Body of pancreas (tissue), 4 donors: ENCODE measurements around the gene CST4. TPM values are rescaled to one million over a fixed set of nuclear protein-coding genes. Genes with fewer than 3 reads are reported as not detected.

Experiments
- ATAC-seq: fragments of 150-250 bp; one replicate; pipeline ENCODE4 v1.9.1; 2016
- DNase-seq, 4 donors: peaks; one replicate each; pipeline ENCODE4 v3.0.0-alpha.2; 2019
- H3K27ac ChIP-seq, 4 donors: fragments of 200-600 bp; sonication (generic); 1 replicate in 3 of 4; 2 replicates in 1 of 4; pipeline versions ENCODE4 v1.5.1 to v1.6.1; 2016 to 2019; ENCODE audit warnings: mild to moderate bottlenecking in 1 of 4, mixed read lengths in 1 of 4, moderate library complexity in 1 of 4
- H3K27me3 ChIP-seq, 2 donors: fragments of 200-600 bp; sonication (generic); one replicate each; pipeline ENCODE4 v1.6.0; 2016; ENCODE audit warnings: mild to moderate bottlenecking in 1 of 2
- H3K36me3 ChIP-seq, 2 donors: fragments of 200-600 bp; sonication (generic); replicated peaks in 1 of 2; 2 replicates each; pipeline ENCODE4 v1.5.1; 2016; ENCODE audit warnings: low read depth in 2 of 2; ENCODE audit not compliant: insufficient read depth in 1 of 2
- H3K4me1 ChIP-seq: fragments of 200-600 bp; sonication (generic); one replicate; pipeline ENCODE4 v1.6.0; 2016
- H3K4me3 ChIP-seq, 2 donors: fragments of 200-600 bp; sonication (generic); 1 replicate in 1 of 2; 2 replicates in 1 of 2; pipeline ENCODE4 v1.5.1; 2016 to 2019
- H3K9me3 ChIP-seq, 3 donors: fragments of 200-600 bp; sonication (generic); 1 replicate in 2 of 3; 2 replicates in 1 of 3; pipeline ENCODE4 v1.5.1; 2016
- CTCF ChIP-seq, 7 experiments: fragments of 450-650 bp in 4 of 7; fragments of 200-600 bp in 3 of 7; sonication (generic) in 3 of 7; IDR thresholded peaks; one replicate each; pipeline ENCODE4 v1.5.1; 2016 to 2019; ENCODE audit warnings: antibody characterized with exemption in 7 of 7
- POLR2A ChIP-seq, 3 donors: fragments of 450-650 bp; IDR thresholded peaks; one replicate each; pipeline ENCODE4 v1.6.1; 2016; ENCODE audit warnings: antibody characterized with exemption in 3 of 3, mild to moderate bottlenecking in 2 of 3
- WGBS, 2 donors: methylation state at CpG; one replicate each; pipeline ENCODE4 v1.1.5; 2017; 5-methylcytosine and 5-hydroxymethylcytosine counted together
- intact Hi-C: fragments of 100-400 bp; cut with DNase I; formaldehyde crosslinking; loops from one replicate; pipeline ENCODE4 v1.15.1; 2023
- total RNA-seq, 2 donors: library from RNA; depleted of rRNA; stranded (reverse); fragments of >200 nt; gene quantifications; one replicate each; pipeline ENCODE4 v1.1.0, GENCODE V29; 2016

The CST4 gene
- total RNA-seq, 2 donors from 2014 or later = not detected

- no peak for TF ChIP-seq CTCF (IDR thresholded peaks at IDR 0.05)
- TF ChIP-seq POLR2A (IDR thresholded peaks at IDR 0.05) = no peak
- no peak for ATAC-seq
Observed at GRCh38 chr20:23684261-23684660, 4.6 kb downstream of the CST4 start.

GRCh38 chr20:23683807-23684206 is 5.0 kb downstream of the CST4 start:
- no peak overlapping the region for H3K4me3 ChIP-seq
- no peak for TF ChIP-seq CTCF (IDR thresholded peaks at IDR 0.05)
- TF ChIP-seq POLR2A (IDR thresholded peaks at IDR 0.05) = no peak
- no peaks in the 10 kb centered on the region for H3K36me3 ChIP-seq
- H3K4me1 ChIP-seq = no peaks in the 10 kb centered on the region
- no peak overlapping the region for H3K27ac ChIP-seq
- no peaks in the 10 kb centered on the region for H3K27me3 ChIP-seq
- DNase-seq = no peak
- 73 to 81% methylated on average over 2 of the region's 2 CpGs for WGBS, 2 donors
- no peaks in the 10 kb centered on the region for H3K9me3 ChIP-seq
- intact Hi-C loops = no loop called here
- no peak for ATAC-seq

More at GRCh38 chr20:23684261-23684660, 4.6 kb downstream of the CST4 start:
- Histone ChIP-seq H3K36me3 (no peaks in the 10 kb centered on the region), H3K9me3 (no peaks in the 10 kb centered on the region), H3K27ac (no peak overlapping the region), H3K27me3 (no peaks in the 10 kb centered on the region), H3K4me3 (no peak overlapping the region), H3K4me1 (no peaks in the 10 kb centered on the region)
- DNase-seq = no peak
- 65 to 77% methylated on average over 6 of the region's 6 CpGs for WGBS, 2 donors
- intact Hi-C loops = no loop called here

GRCh38 chr20:23683281-23683680 is 5.6 kb downstream of the CST4 start:
- Histone ChIP-seq H3K9me3 (no peaks in the 10 kb centered on the region), H3K4me1 (no peaks in the 10 kb centered on the region), H3K27me3 (no peaks in the 10 kb centered on the region), H3K36me3 (no peaks in the 10 kb centered on the region), H3K27ac (no peak overlapping the region), H3K4me3 (no peak overlapping the region)
- WGBS, 2 donors = 70 to 86% methylated on average over 2 of the region's 2 CpGs
- intact Hi-C loops = no loop called here
- DNase-seq (no peak), ATAC-seq (no peak)
- TF ChIP-seq CTCF (IDR thresholded peaks at IDR 0.05) (no peak), POLR2A (IDR thresholded peaks at IDR 0.05) (no peak)

GRCh38 chr20:23680146-23680545 is 8.7 kb downstream of the CST4 start:
- intact Hi-C loops = no loop called here
- no peak for DNase-seq
- H3K4me3 ChIP-seq = no peak overlapping the region
- H3K27ac ChIP-seq = no peak overlapping the region
- H3K4me1 ChIP-seq = no peaks in the 10 kb centered on the region
- H3K36me3 ChIP-seq = no peaks in the 10 kb centered on the region
- ATAC-seq = no peak
- H3K27me3 ChIP-seq = no peaks in the 10 kb centered on the region
- no peaks in the 10 kb centered on the region for H3K9me3 ChIP-seq
- no peak for TF ChIP-seq CTCF (IDR thresholded peaks at IDR 0.05)
- TF ChIP-seq POLR2A (IDR thresholded peaks at IDR 0.05) = no peak
